Hepatocyte (in vitro differentiated cells): Measurements from ENCODE around the gene DNAJC5G. TPM values are rescaled to one million over a fixed set of nuclear protein-coding genes. Genes with fewer than 3 reads are reported as not detected.

Experiments
- DNase-seq: peaks from one replicate; pipeline ENCODE4 v3.0.0-alpha.2; 2016; ENCODE audit warnings: low spot score
- H2AFZ ChIP-seq: fragments of 200-600 bp; sonication (generic); 2 replicates; pipeline ENCODE4 v1.6.0; 2016; ENCODE audit warnings: antibody characterized with exemption, mild to moderate bottlenecking
- H3K27ac ChIP-seq: fragments of 200-600 bp; sonication (generic); 2 replicates; pipeline ENCODE4 v1.5.1; 2016; ENCODE audit warnings: mild to moderate bottlenecking
- H3K27me3 ChIP-seq: fragments of 200-600 bp; sonication (generic); 2 replicates; pipeline ENCODE4 v1.6.1; 2016
- H3K36me3 ChIP-seq: fragments of 200-600 bp; sonication (generic); replicated peaks from 2 replicates; pipeline ENCODE4 v1.5.1; 2016; ENCODE audit warnings: low read depth; ENCODE audit not compliant: insufficient read depth
- H3K4me1 ChIP-seq: fragments of 200-600 bp; sonication (generic); 2 replicates; pipeline ENCODE4 v1.5.1; 2016; ENCODE audit warnings: mild to moderate bottlenecking, moderate library complexity; ENCODE audit not compliant: insufficient read depth
- H3K4me2 ChIP-seq: fragments of 200-600 bp; sonication (generic); 2 replicates; pipeline ENCODE4 v1.6.0; 2016
- H3K4me3 ChIP-seq: fragments of 200-600 bp; sonication (generic); 2 replicates; pipeline ENCODE4 v1.5.1; 2016; ENCODE audit warnings: mild to moderate bottlenecking
- H3K79me2 ChIP-seq: fragments of 200-600 bp; sonication (generic); 2 replicates; pipeline ENCODE4 v1.6.0; 2017; ENCODE audit warnings: mild to moderate bottlenecking
- H3K9me2 ChIP-seq: fragments of 200-600 bp; sonication (generic); replicated peaks from 2 replicates; pipeline ENCODE4 v1.6.0; 2017; ENCODE audit warnings: mild to moderate bottlenecking; ENCODE audit not compliant: insufficient read depth
- H3K9me3 ChIP-seq: fragments of 200-600 bp; sonication (generic); 2 replicates; pipeline ENCODE4 v1.5.1; 2016; ENCODE audit warnings: low read depth, mild to moderate bottlenecking
- H4K20me1 ChIP-seq: fragments of 200-600 bp; sonication (generic); 2 replicates; pipeline ENCODE4 v1.6.0; 2016; ENCODE audit warnings: mild to moderate bottlenecking; ENCODE audit not compliant: insufficient read depth, poor library complexity, severe bottlenecking
- EZH2 ChIP-seq: fragments of 200-600 bp; sonication (generic); IDR thresholded peaks from 2 replicates; pipeline ENCODE4 v1.6.1; 2016; ENCODE audit warnings: antibody characterized with exemption, mild to moderate bottlenecking, borderline replicate concordance
- EZH2phosphoT487 ChIP-seq: fragments of 200-600 bp; sonication (generic); IDR thresholded peaks from one replicate; pipeline ENCODE4 v1.6.1; 2018; ENCODE audit warnings: antibody characterized with exemption, mild to moderate bottlenecking, low read depth, moderate library complexity; ENCODE audit not compliant: unreplicated experiment, severe bottlenecking
- WGBS: methylation state at CpG from one replicate; pipeline ENCODE4 v1.1.6; 2016; ENCODE audit warnings: low lambda C conversion rate; ENCODE audit errors: missing lambda C conversion rate; 5-methylcytosine and 5-hydroxymethylcytosine counted together
- polyA plus RNA-seq: library from polyadenylated mRNA; unstranded; fragments of >200 nt; fragmentation: Nextera tagmentation; extraction: Ambion mirVana; gene quantifications from 2 replicates; pipeline ENCODE4 v1.2.1, GENCODE V29; 2016
- total RNA-seq: library from RNA; depleted of rRNA; stranded (reverse); fragments of >200 nt; gene quantifications from 2 replicates; pipeline ENCODE4 v1.2.3, GENCODE V29; 2014
- TF ChIP-seq, protein P1 (sequence below): fragments of 200-600 bp; sonication (generic); IDR thresholded peaks from 2 replicates; pipeline ENCODE4 v1.5.1; 2016; ENCODE audit warnings: antibody characterized with exemption, mild to moderate bottlenecking; ENCODE audit not compliant: poor library complexity

DNAJC5G gene
- total and polyA plus RNA-seq, 2 experiments from 2014 or later: not detected

DNA sequence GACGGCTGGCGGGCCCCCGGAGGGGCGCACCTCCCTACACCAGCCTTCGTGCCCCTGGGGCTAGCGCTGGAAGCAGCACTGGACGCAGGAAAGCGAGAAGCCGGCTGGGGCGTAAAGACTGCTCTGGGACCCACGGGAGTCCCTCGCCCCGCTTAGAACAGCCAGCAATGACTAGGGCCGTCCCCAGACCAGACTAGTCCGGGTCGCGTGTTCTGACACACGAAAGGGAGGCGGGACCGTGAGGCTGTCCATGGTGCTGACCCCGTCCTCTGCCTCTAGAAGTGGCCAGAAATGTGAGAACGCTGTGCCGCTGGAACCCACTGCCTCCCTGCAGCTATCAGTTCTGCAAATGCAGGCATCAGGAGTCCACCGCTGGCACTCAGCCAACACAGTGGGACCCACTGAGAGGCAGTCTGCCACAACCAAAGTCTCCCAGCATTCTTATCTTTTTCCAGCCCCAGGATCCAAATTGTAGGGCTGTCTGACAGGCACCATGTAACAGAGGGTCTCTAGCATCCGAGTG lies 33.2 kb downstream of the DNAJC5G start, which contains the start of gene UCN:
Gene UCN (minus strand): TSS at position 87 of the 523 bp plus-strand sequence. CDS start 550 bp downstream, outside the sequence.
- no peaks in the 10 kb centered on the region for H4K20me1 ChIP-seq
- H3K9me2 ChIP-seq: no peaks in the 10 kb centered on the region
- WGBS: 16% methylated on average over 25 of the region's 25 CpGs
- peaks cover 48% of the 10 kb centered on the region for H3K27me3 ChIP-seq
- no peak within 1 kb of the TSS for H3K4me3 ChIP-seq
- H3K9me3 ChIP-seq: no peaks in the 10 kb centered on the region
- H3K36me3 ChIP-seq: no peaks in the 10 kb centered on the region
- H3K27ac ChIP-seq: no peak within 1 kb of the TSS
- H2AFZ ChIP-seq: no peak within 1 kb of the TSS
- peak within 1 kb of the TSS; percentile 49 for H3K4me2 ChIP-seq
- no peaks in the 10 kb centered on the region for H3K79me2 ChIP-seq
- DNase-seq: peak; percentile 81
- TF ChIP-seq, protein P1, sequence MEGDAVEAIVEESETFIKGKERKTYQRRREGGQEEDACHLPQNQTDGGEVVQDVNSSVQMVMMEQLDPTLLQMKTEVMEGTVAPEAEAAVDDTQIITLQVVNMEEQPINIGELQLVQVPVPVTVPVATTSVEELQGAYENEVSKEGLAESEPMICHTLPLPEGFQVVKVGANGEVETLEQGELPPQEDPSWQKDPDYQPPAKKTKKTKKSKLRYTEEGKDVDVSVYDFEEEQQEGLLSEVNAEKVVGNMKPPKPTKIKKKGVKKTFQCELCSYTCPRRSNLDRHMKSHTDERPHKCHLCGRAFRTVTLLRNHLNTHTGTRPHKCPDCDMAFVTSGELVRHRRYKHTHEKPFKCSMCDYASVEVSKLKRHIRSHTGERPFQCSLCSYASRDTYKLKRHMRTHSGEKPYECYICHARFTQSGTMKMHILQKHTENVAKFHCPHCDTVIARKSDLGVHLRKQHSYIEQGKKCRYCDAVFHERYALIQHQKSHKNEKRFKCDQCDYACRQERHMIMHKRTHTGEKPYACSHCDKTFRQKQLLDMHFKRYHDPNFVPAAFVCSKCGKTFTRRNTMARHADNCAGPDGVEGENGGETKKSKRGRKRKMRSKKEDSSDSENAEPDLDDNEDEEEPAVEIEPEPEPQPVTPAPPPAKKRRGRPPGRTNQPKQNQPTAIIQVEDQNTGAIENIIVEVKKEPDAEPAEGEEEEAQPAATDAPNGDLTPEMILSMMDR: no peak
- TF ChIP-seq EZH2phosphoT487: no peak
- TF ChIP-seq EZH2: no peak
- peaks cover 5% of the 10 kb centered on the region for H3K4me1 ChIP-seq

GRCh38 chr2:27309651-27310050 lies 34.4 kb downstream of the DNAJC5G start:
- no peak for DNase-seq
- TF ChIP-seq EZH2: no peak
- no peak for TF ChIP-seq EZH2phosphoT487
- TF ChIP-seq, protein P1: no peak
- H3K4me1 ChIP-seq: peaks cover 5% of the 10 kb centered on the region
- H3K4me2 ChIP-seq: no peak overlapping the region
- 96% methylated on average over 6 of the region's 6 CpGs for WGBS
- H3K4me3 ChIP-seq: no peak overlapping the region
- no peaks in the 10 kb centered on the region for H3K36me3 ChIP-seq
- H4K20me1 ChIP-seq: no peaks in the 10 kb centered on the region
- no peaks in the 10 kb centered on the region for H3K79me2 ChIP-seq
- no peaks in the 10 kb centered on the region for H3K9me3 ChIP-seq
- peaks cover 44% of the 10 kb centered on the region for H3K27me3 ChIP-seq
- no peak overlapping the region for H3K27ac ChIP-seq
- H3K9me2 ChIP-seq: no peaks in the 10 kb centered on the region
- H2AFZ ChIP-seq: no peak overlapping the region

DNA sequence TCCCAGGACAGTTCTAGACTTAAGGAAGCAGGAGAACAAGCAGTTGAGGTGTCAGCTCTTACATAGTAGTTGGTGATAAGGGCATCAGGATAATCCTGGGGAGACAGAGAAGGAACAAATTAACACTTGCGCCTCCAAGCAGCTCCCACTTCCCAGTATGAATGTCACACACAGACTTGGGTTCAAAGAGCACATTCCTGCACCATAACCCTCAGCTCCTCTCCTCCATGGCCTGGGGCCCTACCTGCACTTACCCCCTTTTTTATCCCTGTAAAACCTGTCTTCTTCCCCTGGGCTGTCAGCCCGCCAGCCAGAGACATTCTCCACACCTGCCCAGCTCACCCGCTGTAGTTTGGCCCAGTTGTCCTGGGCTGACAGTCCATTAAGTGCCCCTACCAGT lies 36.9 kb downstream of the DNAJC5G start:
- H3K4me3 ChIP-seq: no peak overlapping the region
- WGBS: 90% methylated on average over 2 of the region's 3 CpGs
- H4K20me1 ChIP-seq: no peaks in the 10 kb centered on the region
- H3K9me3 ChIP-seq: no peaks in the 10 kb centered on the region
- no peaks in the 10 kb centered on the region for H3K36me3 ChIP-seq
- peaks cover 19% of the 10 kb centered on the region for H3K27me3 ChIP-seq
- no peaks in the 10 kb centered on the region for H3K9me2 ChIP-seq
- H3K27ac ChIP-seq: no peak overlapping the region
- peaks cover 5% of the 10 kb centered on the region for H3K4me1 ChIP-seq
- no peak for TF ChIP-seq EZH2phosphoT487
- no peak for TF ChIP-seq EZH2
- TF ChIP-seq, protein P1: no peak
- DNase-seq: no peak
- H3K79me2 ChIP-seq: no peaks in the 10 kb centered on the region
- H3K4me2 ChIP-seq: no peak overlapping the region
- H2AFZ ChIP-seq: no peak overlapping the region
